SU-DHL-6 (cell line): ENCODE data around the gene LRP1B.

Source experiments
- CTCF ChIP-seq: fragments of 200-600 bp; sonication (generic); IDR thresholded peaks from one replicate; pipeline ENCODE4 v1.5.1; 2017; ENCODE audit warnings: antibody characterized with exemption, mild to moderate bottlenecking, low read length, moderate library complexity; ENCODE audit not compliant: insufficient read depth, poor library complexity, severe bottlenecking
- EZH2phosphoT487 ChIP-seq: fragments of 200-600 bp; sonication (generic), shearing (Covaris generic); conservative IDR thresholded peaks from 2 replicates; pipeline ENCODE4 v1.6.1; 2018; ENCODE audit warnings: mild to moderate bottlenecking, antibody characterized with exemption, low read length, moderate library complexity, mixed read lengths

DNA sequence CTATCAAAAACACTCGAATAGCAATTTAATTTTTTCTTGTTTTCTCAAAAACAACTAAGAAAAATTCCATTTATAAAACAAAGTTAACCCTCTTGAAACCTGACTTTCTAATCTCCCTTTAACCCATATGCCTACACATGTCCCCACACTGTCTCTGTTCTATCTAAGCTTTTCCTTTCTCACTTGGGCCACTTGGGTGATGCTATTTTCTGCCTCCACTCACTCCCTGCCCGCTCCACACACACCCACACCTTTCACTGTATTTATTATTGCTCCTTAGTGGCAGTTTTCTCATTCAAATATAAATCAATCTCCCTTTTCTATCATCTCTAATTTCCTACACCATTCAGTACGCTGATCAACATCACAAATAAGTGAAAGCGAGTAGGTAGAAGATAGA is 531.1 kb downstream of the LRP1B start:
- TF ChIP-seq CTCF (no peak), EZH2phosphoT487 (no peak)
